Measurements from ENCODE around the gene RNFT2.
A peak's percentile ranks its signal among the peaks of the same experiment; 100 is the strongest.

RNFT2 gene

GRCh38 chr12:116737774-116738657, at the start of gene RNFT2, which contains the start of gene SPRING1:
Gene RNFT2 (plus strand): TSS chr12:116738315. CDS start chr12:116740498, 2,183 bp downstream.
Gene SPRING1 (minus strand): TSS chr12:116738069. CDS start chr12:116737900, 169 bp downstream.
- peak; percentile 91 for DNase-seq (ENCODE audit: low read depth)

- DNase-seq (ENCODE audit: low read depth), result no peak
Observed at GRCh38 chr12:116689521-116689920, 48.6 kb upstream of the RNFT2 start.

GRCh38 chr12:116689979-116690744, 48.0 kb upstream of the RNFT2 start:
- DNase-seq (ENCODE audit: low read depth), result no peak

- no peak for DNase-seq (ENCODE audit: low read depth)
Observed at GRCh38 chr12:116691205-116691604, 46.9 kb upstream of the RNFT2 start.

- DNase-seq (ENCODE audit: low read depth), result no peak
Observed at GRCh38 chr12:116691636-116692035, 46.5 kb upstream of the RNFT2 start.

- no peak for DNase-seq (ENCODE audit: low read depth)
Observed at GRCh38 chr12:116692605-116693004, 45.5 kb upstream of the RNFT2 start.

GRCh38 chr12:116693286-116694227, 44.6 kb upstream of the RNFT2 start:
- no peak for DNase-seq (ENCODE audit: low read depth)

GRCh38 chr12:116694653-116695463, 43.3 kb upstream of the RNFT2 start:
- no peak for DNase-seq (ENCODE audit: low read depth)

GRCh38 chr12:116695464-116695725, 42.7 kb upstream of the RNFT2 start:
- no peak for DNase-seq (ENCODE audit: low read depth)

- DNase-seq (ENCODE audit: low read depth), result no peak
Observed at GRCh38 chr12:116697305-116697704, 40.8 kb upstream of the RNFT2 start.

- no peak for DNase-seq (ENCODE audit: low read depth)
Observed at GRCh38 chr12:116697716-116698115, 40.4 kb upstream of the RNFT2 start.

- DNase-seq (ENCODE audit: low read depth), result no peak
Observed at GRCh38 chr12:116698116-116698515, 40.0 kb upstream of the RNFT2 start.

GRCh38 chr12:116698554-116699075, 39.5 kb upstream of the RNFT2 start:
- no peak for DNase-seq (ENCODE audit: low read depth)

- DNase-seq (ENCODE audit: low read depth), result no peak
Observed at GRCh38 chr12:116700066-116700465, 38.0 kb upstream of the RNFT2 start.

GRCh38 chr12:116701432-116701831, 36.7 kb upstream of the RNFT2 start:
- DNase-seq (ENCODE audit: low read depth), result no peak

GRCh38 chr12:116703214-116703795, 34.8 kb upstream of the RNFT2 start:
- peak; percentile 24 for DNase-seq (ENCODE audit: low read depth)

GRCh38 chr12:116707751-116708150, 30.4 kb upstream of the RNFT2 start:
- DNase-seq (ENCODE audit: low read depth), result no peak

GRCh38 chr12:116708826-116709756, 29.0 kb upstream of the RNFT2 start:
- peak; percentile 11 for DNase-seq (ENCODE audit: low read depth)

GRCh38 chr12:116709768-116710167, 28.3 kb upstream of the RNFT2 start:
- DNase-seq (ENCODE audit: low read depth), result no peak
